NCI-H2081 (cell line): Measurements from ENCODE around the gene NDUFS4.
"Not testable (repeated sequence)": the region's sequence is repeated elsewhere in the genome, so short reads cannot be mapped to it uniquely, and the experiment has no call there.

Experiments used
- DNase-seq, 2 experiments: peaks; one replicate each; lab custom pipeline; 2025; lab: John Stamatoyannopoulos, UW

NDUFS4 gene

GRCh38 chr5:53667621-53668020 is 107.2 kb downstream of the NDUFS4 start:
- no peak for DNase-seq

GRCh38 chr5:53671447-53671846 is 111.0 kb downstream of the NDUFS4 start:
- DNase-seq: no peak

- no peak for DNase-seq
Observed at GRCh38 chr5:53674121-53674520, 113.7 kb downstream of the NDUFS4 start.

- no peak for DNase-seq
Observed at GRCh38 chr5:53677632-53678031, 117.2 kb downstream of the NDUFS4 start.

- DNase-seq: no peak
Observed at GRCh38 chr5:53678981-53679660, 118.7 kb downstream of the NDUFS4 start.

GRCh38 chr5:53681079-53681478 is 120.6 kb downstream of the NDUFS4 start:
- no peak for DNase-seq

- DNase-seq: no peak
Observed at GRCh38 chr5:53691014-53691413, 130.6 kb downstream of the NDUFS4 start.

- no peak for DNase-seq
Observed at GRCh38 chr5:53694520-53695022, 134.1 kb downstream of the NDUFS4 start.

- not testable (repeated sequence) for DNase-seq
Observed at GRCh38 chr5:53710405-53710804, 150.0 kb downstream of the NDUFS4 start.

- no peak for DNase-seq
Observed at GRCh38 chr5:53712327-53712726, 151.9 kb downstream of the NDUFS4 start.

GRCh38 chr5:53713978-53714666 is 153.7 kb downstream of the NDUFS4 start:
- DNase-seq: no peak

GRCh38 chr5:53714667-53715010 is 154.2 kb downstream of the NDUFS4 start:
- no peak for DNase-seq

- no peak for DNase-seq
Observed at GRCh38 chr5:53726121-53726520, 165.7 kb downstream of the NDUFS4 start.

GRCh38 chr5:53730943-53731342 is 170.5 kb downstream of the NDUFS4 start:
- DNase-seq: no peak
